SK-N-DZ (cell line): ENCODE results near the gene CLCA1.

ENCODE experiments used
- DNase-seq: peaks from one replicate; pipeline ENCODE4 v3.0.0-alpha.2; 2015; ENCODE audit warnings: low spot score

The CLCA1 gene

GRCh38 chr1:86546787-86547221 is 78.1 kb downstream of the CLCA1 start, which contains the start of gene CLCA4:
TSS of gene CLCA4 (plus strand) at chr1:86547078. CDS start at chr1:86547120, 42 bp downstream.
- no peak for DNase-seq

GRCh38 chr1:86548839-86549238 is 80.1 kb downstream of the CLCA1 start:
- no peak for DNase-seq
